GM10847 (cell line): ENCODE results near the gene SDC1.

ENCODE experiments used
- POLR2A ChIP-seq: IDR thresholded peaks from 2 replicates; pipeline ENCODE4 v1.6.1; 2011; ENCODE audit not compliant: insufficient read length; ENCODE audit errors: extremely low read depth

The SDC1 gene

DNA sequence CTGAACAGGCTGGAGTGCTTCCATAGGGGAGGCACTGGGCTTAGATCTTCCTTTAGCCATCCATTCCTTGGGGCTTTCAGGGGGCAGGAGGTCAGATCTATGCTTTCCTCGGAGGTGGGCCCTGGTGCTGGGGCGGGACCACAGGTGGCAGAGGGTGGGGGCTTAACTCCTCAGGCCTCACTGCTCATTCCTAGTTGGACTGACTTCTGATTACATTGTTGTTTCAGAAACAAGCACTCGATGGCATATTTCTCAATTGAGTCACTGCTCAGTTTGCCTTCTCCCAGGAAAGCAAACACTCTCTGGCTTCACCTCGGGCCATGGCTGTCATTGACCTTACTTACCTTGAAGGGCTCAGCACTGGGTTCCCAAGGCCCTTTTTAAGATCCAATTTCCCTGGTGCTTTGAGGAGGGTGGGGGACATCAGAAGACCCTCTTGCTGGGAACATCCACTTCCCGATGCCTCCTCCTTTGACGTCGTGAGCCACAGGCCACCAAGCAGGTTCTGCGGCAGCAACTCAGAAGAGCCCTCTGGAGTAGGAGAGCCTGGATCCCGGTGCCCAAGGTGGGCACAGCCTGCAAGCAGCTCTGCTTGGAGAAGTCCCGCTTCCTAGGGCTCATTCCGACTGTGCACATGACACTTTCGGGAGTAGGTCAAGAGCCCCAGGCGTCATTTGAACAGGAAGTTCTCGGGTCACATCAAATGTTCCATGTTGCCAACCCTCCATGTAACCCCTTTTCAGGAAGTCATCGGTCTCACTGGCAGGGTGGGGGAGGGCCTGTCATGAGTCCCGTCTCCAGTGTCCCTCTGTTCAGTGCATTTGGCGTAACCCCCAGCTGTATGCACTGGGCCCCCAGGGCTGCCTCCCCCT lies 40.6 kb downstream of the SDC1 start:
- no peak for TF ChIP-seq POLR2A

DNA sequence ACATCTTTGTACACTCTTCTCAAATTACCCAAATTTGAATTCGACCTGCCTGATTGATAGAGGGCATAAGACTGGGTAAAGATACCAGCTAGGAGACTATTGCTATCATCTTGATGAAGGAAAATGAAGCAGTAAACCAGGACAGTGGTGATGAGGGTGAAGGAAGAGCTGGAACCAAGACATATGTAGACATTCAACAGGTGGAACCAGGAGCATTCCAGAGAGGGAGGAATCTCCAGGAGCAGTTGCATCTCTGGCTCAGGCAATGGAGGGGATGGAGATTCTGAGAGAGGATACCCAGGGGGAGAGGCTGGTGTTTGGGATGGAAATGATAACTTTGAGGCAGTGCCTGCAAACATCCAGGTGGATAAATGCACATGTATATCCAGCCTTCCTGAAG lies 41.6 kb downstream of the SDC1 start:
- TF ChIP-seq POLR2A: no peak

DNA sequence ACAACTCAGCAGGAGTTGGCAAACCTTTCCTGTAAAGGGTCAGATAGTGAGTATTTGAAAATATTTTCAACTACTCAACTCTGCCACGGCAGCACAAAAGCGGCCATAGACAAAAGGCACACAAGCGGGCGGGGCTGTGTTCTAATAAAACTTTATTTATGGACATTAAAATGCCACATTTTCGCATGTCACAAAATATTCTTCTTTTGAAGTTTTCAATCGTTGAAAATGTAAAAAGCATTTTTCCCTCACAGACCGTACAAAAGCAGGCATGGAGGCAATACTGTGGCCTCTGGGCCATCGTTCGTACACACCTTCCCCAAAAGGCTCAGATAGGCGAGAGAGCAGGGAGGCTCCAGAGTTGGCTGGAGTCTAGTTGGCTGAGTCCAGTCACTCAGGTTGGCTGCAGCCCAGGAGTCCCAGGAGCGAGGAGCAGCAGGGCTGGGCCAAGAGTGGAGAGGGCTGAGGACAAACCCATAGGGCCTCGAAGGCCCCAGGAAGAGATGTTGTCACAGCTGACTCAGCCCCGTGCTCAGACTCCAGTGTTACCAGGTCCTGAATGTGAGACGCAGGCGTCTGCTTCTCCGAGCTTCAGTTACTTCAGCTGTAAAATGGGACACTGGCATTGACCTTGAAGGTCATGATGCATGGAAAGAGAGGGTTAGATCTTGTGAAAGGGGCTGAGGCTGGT lies 42.5 kb downstream of the SDC1 start:
- TF ChIP-seq POLR2A: no peak

- no peak for TF ChIP-seq POLR2A
Observed at GRCh38 chr2:20181761-20182160, 43.2 kb downstream of the SDC1 start.

DNA sequence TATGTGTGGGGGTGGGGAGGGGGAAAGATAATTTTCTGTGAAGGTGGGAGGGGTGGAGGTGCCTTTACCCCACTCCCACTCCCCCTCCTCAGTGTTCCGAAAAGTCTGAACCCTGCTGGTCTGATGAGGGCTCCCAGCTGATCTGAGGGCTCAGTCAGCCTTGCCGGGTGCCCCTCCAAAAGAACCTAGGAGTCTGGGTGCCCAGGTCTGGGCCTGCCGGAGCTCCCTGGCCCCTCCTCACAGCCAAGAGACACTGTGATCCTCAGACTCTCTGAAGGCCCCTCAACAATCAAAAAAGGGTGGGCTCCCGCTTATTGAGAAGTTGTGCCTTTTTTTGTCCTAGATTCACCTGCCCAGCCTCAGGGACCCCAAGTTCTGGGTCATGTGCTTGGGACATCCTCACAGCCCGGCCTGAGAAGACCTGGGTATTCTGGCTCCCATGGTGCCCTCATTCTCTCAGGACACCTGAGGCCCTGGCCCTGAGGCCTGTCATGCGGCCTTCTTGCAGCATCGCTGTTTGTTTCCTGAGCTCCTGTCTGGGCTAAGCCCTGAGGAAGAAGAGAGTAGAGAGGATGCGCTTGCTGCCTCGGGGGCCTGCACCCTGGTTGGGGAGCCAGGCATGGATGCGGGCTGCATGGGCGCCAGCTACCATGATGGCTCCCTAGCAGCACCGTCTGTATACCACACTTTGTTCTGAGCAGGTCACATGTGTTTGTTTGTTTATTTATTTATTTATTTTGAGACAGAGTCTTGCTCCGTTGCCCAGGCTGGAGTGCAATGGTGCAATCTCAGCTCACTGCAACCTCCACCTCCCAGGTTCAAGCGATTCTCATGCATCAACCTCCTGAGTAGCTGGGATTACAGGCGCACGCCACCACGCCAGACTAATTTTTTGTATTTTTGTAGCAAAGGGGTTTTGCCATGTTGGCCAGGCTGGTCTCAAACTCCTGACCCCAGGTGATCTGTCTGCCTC lies 44.0 kb downstream of the SDC1 start:
- TF ChIP-seq POLR2A: no peak

GRCh38 chr2:20179755-20180594 lies 45.0 kb downstream of the SDC1 start:
- no peak for TF ChIP-seq POLR2A

DNA sequence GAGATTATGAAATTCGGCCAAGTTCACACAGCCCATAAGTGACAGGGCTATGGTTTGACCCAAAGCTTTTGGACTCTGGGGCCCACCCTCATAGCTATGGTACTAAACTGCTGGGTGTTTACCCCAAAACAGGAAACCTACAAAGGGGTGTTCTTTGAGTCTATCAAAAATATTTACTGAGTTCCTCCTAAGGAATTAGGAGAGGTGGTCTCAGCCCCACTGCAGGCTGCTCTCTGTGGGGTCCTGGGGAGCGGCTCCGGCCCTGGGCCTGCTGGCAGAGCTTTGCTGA lies 45.5 kb downstream of the SDC1 start:
- TF ChIP-seq POLR2A: no peak

DNA sequence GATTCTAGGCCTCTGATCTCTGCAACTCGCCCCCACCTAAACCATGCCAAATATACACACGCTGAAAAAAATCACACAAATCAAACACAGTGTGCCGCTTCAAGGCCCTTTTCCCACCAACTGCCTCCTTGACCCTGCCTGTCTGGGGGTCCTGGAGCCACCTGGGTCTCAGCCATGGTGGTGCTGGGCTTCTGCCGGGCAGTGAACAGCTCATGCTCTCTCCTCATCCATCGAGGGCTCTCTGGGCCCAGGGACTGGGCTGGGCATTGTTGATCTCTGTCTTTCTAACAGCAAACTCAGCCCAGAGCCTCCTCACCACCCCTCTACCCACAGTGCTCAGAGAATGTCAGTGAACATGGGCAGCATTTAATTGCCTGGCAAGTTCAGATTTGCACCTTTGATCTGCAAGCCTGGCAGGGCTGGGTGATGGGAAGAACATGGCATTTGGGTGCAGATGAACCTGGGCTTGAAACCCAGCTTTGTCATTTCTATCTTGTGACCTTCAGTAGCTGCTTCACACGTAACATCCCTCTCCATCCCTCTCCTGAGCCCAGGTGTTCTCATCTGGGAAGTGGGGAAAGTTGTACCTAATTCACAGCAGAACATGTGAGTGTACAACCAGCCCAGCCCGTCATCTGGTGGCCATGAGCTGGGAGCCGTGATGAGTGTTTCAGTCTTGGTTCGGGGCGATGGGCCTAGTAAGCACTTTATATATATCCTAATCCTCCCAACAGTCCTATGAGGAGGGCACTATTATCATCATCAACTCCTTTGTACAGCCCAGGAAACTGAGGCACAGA lies 46.1 kb downstream of the SDC1 start:
- TF ChIP-seq POLR2A: no peak

DNA sequence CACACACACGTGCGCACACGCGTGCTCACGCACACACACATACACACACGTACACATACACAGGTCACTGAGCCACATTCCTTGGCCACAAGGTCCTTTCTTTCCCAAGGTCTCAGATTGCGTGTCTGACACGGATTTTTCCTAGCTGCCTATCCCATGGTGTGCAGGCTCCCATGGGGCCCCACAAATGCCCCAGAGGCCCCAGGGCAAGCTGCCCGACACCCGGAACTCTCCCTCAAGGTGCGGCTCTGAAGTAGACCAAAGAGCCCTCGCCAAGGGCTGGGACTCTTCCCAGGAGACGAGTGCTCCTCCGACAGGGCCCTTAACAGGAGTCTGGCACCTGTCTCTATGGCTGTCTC lies 46.7 kb downstream of the SDC1 start:
- no peak for TF ChIP-seq POLR2A

DNA sequence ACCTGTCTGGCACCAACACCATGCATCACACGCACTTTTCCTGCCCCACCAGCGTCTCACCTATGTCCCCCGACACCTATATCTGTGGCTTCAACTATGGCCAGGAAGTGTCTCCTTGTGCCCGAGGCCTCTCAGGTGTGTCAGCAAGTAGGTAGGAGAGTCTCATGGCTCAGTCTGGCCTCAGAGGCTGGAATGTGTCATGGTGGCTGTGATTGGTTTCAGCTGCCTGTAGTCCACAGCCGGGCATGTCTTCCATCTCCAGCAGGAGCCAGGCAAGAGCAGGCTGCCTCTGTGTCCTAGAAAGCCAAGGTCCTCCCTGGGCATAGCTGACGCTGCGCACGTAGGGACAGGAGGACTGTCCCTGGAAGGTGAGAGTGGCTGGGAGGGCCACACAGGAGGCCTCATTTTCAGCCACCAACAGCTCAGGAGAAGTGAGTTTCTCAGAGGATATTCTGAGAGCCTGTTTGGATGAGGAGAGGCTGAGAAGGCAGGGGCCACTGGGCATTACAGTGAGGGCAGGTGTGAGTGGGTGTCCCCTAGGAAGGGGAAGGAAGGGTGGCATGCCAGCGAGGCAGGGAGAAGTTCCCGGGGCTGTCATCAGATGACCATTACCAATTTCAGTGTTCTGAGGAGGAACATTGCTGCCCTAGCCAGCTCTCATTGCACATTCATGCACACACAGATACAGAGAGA lies 47.2 kb downstream of the SDC1 start:
- no peak for TF ChIP-seq POLR2A

DNA sequence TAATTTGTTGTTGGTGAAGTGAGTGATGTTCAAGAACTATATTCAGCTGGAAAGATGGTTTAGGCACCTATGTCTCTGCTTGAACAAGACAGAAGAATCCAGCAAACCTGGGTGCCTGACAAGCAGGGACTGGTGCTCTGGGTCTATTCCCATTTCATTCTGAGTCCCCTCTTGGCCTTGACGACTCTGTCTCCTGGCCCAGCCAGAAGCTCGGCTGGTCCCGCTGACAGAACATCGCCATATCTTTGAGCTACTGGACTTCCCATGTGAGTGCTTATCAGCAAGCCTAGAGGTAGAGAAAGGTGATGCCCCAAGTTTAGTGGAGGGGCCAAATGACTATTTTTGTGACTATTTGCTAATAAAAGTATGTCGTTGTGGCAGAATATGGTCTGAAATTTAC lies 48.2 kb downstream of the SDC1 start:
- no peak for TF ChIP-seq POLR2A

GRCh38 chr2:20175931-20176330 lies 49.0 kb downstream of the SDC1 start:
- TF ChIP-seq POLR2A: no peak

GRCh38 chr2:20175267-20175666 lies 49.7 kb downstream of the SDC1 start:
- TF ChIP-seq POLR2A: no peak
